Measurements from ENCODE around the gene EXOC3L2.

The EXOC3L2 gene

GRCh38 chr19:45265375-45265774, 20.2 kb upstream of the EXOC3L2 start:
- Mint-ChIP-seq H3K4me1 (no peaks in the 10 kb centered on the region), H3K9me3 (no peaks in the 10 kb centered on the region), H3K36me3 (ENCODE audit: low read depth) (peaks cover 32% of the 10 kb centered on the region), H3K4me3 (no peak overlapping the region), H3K27ac (no peak overlapping the region), H3K27me3 (ENCODE audit: low read depth) (no peaks in the 10 kb centered on the region)
- no peak for TF ChIP-seq CTCF (IDR thresholded peaks at IDR 0.05; ENCODE audit: unreplicated experiment in 3 of 3)

GRCh38 chr19:45264781-45265317, 19.6 kb upstream of the EXOC3L2 start:
- Mint-ChIP-seq H3K4me3 (no peak overlapping the region), H3K27ac (no peak overlapping the region), H3K36me3 (ENCODE audit: low read depth) (peaks cover 32% of the 10 kb centered on the region), H3K9me3 (no peaks in the 10 kb centered on the region), H3K27me3 (ENCODE audit: low read depth) (no peaks in the 10 kb centered on the region), H3K4me1 (no peaks in the 10 kb centered on the region)
- TF ChIP-seq CTCF (IDR thresholded peaks at IDR 0.05; ENCODE audit: unreplicated experiment in 3 of 3) = no peak

GRCh38 chr19:45263013-45263412, 17.8 kb upstream of the EXOC3L2 start:
- no peak overlapping the region for H3K4me3 Mint-ChIP-seq
- no peaks in the 10 kb centered on the region for H3K27me3 Mint-ChIP-seq (ENCODE audit: low read depth)
- H3K4me1 Mint-ChIP-seq = no peaks in the 10 kb centered on the region
- no peak for TF ChIP-seq CTCF (IDR thresholded peaks at IDR 0.05; ENCODE audit: unreplicated experiment in 3 of 3)
- no peaks in the 10 kb centered on the region for H3K9me3 Mint-ChIP-seq
- H3K27ac Mint-ChIP-seq = no peak overlapping the region
- H3K36me3 Mint-ChIP-seq (ENCODE audit: low read depth) = peaks cover 28% of the 10 kb centered on the region

- no peak for TF ChIP-seq CTCF (IDR thresholded peaks at IDR 0.05; ENCODE audit: unreplicated experiment in 3 of 3)
- H3K36me3 Mint-ChIP-seq (ENCODE audit: low read depth) = peaks cover 27% of the 10 kb centered on the region
- H3K27ac Mint-ChIP-seq = no peak overlapping the region
- H3K4me3 Mint-ChIP-seq = no peak overlapping the region
- no peaks in the 10 kb centered on the region for H3K27me3 Mint-ChIP-seq (ENCODE audit: low read depth)
- no peaks in the 10 kb centered on the region for H3K9me3 Mint-ChIP-seq
- H3K4me1 Mint-ChIP-seq = no peaks in the 10 kb centered on the region
Observed at GRCh38 chr19:45262570-45262969, 17.4 kb upstream of the EXOC3L2 start.

GRCh38 chr19:45258862-45259261, 13.7 kb upstream of the EXOC3L2 start:
- Mint-ChIP-seq H3K4me3 (no peak overlapping the region), H3K4me1 (peaks cover 8% of the 10 kb centered on the region), H3K27ac (no peak overlapping the region)

More at GRCh38 chr19:45258862-45259261, 13.7 kb upstream of the EXOC3L2 start:
- Mint-ChIP-seq H3K36me3 (ENCODE audit: low read depth) (peaks cover 7% of the 10 kb centered on the region), H3K9me3 (no peaks in the 10 kb centered on the region), H3K27me3 (ENCODE audit: low read depth) (no peaks in the 10 kb centered on the region)
- no peak for TF ChIP-seq CTCF (IDR thresholded peaks at IDR 0.05; ENCODE audit: unreplicated experiment in 3 of 3)
